ACC112 (cell line): Measurements from ENCODE around the gene HLA-DOA.

Experiments used
- H2AFZ ChIP-seq: fragments of 200-600 bp; sonication (generic); one replicate; pipeline ENCODE4 v1.6.0; 2017; ENCODE audit warnings: antibody characterized with exemption, low read length; ENCODE audit not compliant: unreplicated experiment
- H3K27ac ChIP-seq: fragments of 200-600 bp; sonication (generic); 2 replicates; pipeline ENCODE4 v1.5.1; 2014; ENCODE audit warnings: low read depth, mild to moderate bottlenecking, antibody characterized with exemption, low read length, moderate library complexity
- H3K27me3 ChIP-seq: fragments of 200-600 bp; sonication (generic); 2 replicates; pipeline ENCODE4 v1.6.1; 2014; ENCODE audit warnings: mild to moderate bottlenecking, antibody characterized with exemption, low read length, moderate library complexity, mixed read lengths; ENCODE audit not compliant: insufficient read depth
- H3K36me3 ChIP-seq: fragments of 200-600 bp; sonication (generic); 2 replicates; pipeline ENCODE4 v1.6.1; 2016; ENCODE audit warnings: mild to moderate bottlenecking, antibody characterized with exemption, low read length, moderate library complexity, mixed read lengths; ENCODE audit not compliant: insufficient read depth
- H3K4me1 ChIP-seq: fragments of 200-600 bp; sonication (generic); one replicate; pipeline ENCODE4 v1.6.1; 2016; ENCODE audit warnings: low read length, mixed read lengths; ENCODE audit not compliant: insufficient read depth, unreplicated experiment, control insufficient read depth
- H3K4me3 ChIP-seq: fragments of 200-600 bp; sonication (generic); 2 replicates; pipeline ENCODE4 v1.5.1; 2014; ENCODE audit warnings: mild to moderate bottlenecking, low read depth, low read length
- H3K79me2 ChIP-seq: fragments of 200-600 bp; sonication (generic); one replicate; pipeline ENCODE4 v1.6.0; 2016; ENCODE audit warnings: low read length; ENCODE audit not compliant: control insufficient read depth, unreplicated experiment, insufficient read depth

Gene HLA-DOA

GRCh38 chr6:32960563-32960962 lies 48.8 kb downstream of the HLA-DOA start:
- H3K27me3 ChIP-seq, result no peaks in the 10 kb centered on the region
- peaks cover 17% of the 10 kb centered on the region for H3K4me1 ChIP-seq
- H3K79me2 ChIP-seq, result peaks cover 19% of the 10 kb centered on the region
- H2AFZ ChIP-seq, result no peak overlapping the region
- H3K4me3 ChIP-seq, result no peak overlapping the region
- no peaks in the 10 kb centered on the region; the same call in 1 of the 2 replicates for H3K36me3 ChIP-seq
- H3K27ac ChIP-seq, result no peak overlapping the region

GRCh38 chr6:32956176-32956575 lies 53.2 kb downstream of the HLA-DOA start:
- Histone ChIP-seq H3K4me3 (no peak overlapping the region), H3K79me2 (peaks cover under 1% of the 10 kb centered on the region), H2AFZ (no peak overlapping the region), H3K27ac (no peak overlapping the region), H3K4me1 (peaks cover 4% of the 10 kb centered on the region), H3K27me3 (no peaks in the 10 kb centered on the region), H3K36me3 (no peaks in the 10 kb centered on the region; the same call in 1 of the 2 replicates)

GRCh38 chr6:32954986-32955802 lies 54.2 kb downstream of the HLA-DOA start:
- Histone ChIP-seq H3K27ac (no peak overlapping the region), H3K27me3 (no peaks in the 10 kb centered on the region), H3K4me3 (no peak overlapping the region), H3K79me2 (no peaks in the 10 kb centered on the region), H3K4me1 (peaks cover 4% of the 10 kb centered on the region), H2AFZ (no peak overlapping the region), H3K36me3 (no peaks in the 10 kb centered on the region; the same call in 1 of the 2 replicates)

- no peak overlapping the region for H3K27ac ChIP-seq
Observed at GRCh38 chr6:32954267-32954666, 55.1 kb downstream of the HLA-DOA start.

More at GRCh38 chr6:32954267-32954666, 55.1 kb downstream of the HLA-DOA start:
- Histone ChIP-seq H2AFZ (no peak overlapping the region), H3K79me2 (no peaks in the 10 kb centered on the region), H3K4me3 (no peak overlapping the region), H3K4me1 (peaks cover 4% of the 10 kb centered on the region), H3K27me3 (no peaks in the 10 kb centered on the region), H3K36me3 (no peaks in the 10 kb centered on the region)
